ENCODE results near the gene CDC42BPA.

GRCh38 chr1:227353186-227353585 lies 34.9 kb upstream of the CDC42BPA start:
- no peak for TF ChIP-seq E2F5 (CRISPR knock-in tag; IDR thresholded peaks at IDR 0.05)
- TF ChIP-seq, protein P1, sequence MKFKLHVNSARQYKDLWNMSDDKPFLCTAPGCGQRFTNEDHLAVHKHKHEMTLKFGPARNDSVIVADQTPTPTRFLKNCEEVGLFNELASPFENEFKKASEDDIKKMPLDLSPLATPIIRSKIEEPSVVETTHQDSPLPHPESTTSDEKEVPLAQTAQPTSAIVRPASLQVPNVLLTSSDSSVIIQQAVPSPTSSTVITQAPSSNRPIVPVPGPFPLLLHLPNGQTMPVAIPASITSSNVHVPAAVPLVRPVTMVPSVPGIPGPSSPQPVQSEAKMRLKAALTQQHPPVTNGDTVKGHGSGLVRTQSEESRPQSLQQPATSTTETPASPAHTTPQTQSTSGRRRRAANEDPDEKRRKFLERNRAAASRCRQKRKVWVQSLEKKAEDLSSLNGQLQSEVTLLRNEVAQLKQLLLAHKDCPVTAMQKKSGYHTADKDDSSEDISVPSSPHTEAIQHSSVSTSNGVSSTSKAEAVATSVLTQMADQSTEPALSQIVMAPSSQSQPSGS (CRISPR knock-in tag; IDR thresholded peaks at IDR 0.05; ENCODE audit: borderline replicate concordance, low read depth): no peak
- TF ChIP-seq USF2 (CRISPR knock-in tag; IDR thresholded peaks at IDR 0.05): no peak
- TF ChIP-seq, protein P2, sequence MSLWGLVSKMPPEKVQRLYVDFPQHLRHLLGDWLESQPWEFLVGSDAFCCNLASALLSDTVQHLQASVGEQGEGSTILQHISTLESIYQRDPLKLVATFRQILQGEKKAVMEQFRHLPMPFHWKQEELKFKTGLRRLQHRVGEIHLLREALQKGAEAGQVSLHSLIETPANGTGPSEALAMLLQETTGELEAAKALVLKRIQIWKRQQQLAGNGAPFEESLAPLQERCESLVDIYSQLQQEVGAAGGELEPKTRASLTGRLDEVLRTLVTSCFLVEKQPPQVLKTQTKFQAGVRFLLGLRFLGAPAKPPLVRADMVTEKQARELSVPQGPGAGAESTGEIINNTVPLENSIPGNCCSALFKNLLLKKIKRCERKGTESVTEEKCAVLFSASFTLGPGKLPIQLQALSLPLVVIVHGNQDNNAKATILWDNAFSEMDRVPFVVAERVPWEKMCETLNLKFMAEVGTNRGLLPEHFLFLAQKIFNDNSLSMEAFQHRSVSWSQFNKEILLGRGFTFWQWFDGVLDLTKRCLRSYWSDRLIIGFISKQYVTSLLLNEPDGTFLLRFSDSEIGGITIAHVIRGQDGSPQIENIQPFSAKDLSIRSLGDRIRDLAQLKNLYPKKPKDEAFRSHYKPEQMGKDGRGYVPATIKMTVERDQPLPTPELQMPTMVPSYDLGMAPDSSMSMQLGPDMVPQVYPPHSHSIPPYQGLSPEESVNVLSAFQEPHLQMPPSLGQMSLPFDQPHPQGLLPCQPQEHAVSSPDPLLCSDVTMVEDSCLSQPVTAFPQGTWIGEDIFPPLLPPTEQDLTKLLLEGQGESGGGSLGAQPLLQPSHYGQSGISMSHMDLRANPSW (CRISPR knock-in tag; conservative IDR thresholded peaks at IDR 0.05; ENCODE audit: low read depth): no peak
- TF ChIP-seq CTCF (IDR thresholded peaks at IDR 0.05): no peak
- no peak for TF ChIP-seq ZBTB21 (CRISPR knock-in tag; IDR thresholded peaks at IDR 0.05; ENCODE audit: borderline replicate concordance)
- no peak for TF ChIP-seq ESRRA (CRISPR knock-in tag; IDR thresholded peaks at IDR 0.05; ENCODE audit: borderline replicate concordance)
- no peak for TF ChIP-seq JUN (CRISPR knock-in tag; IDR thresholded peaks at IDR 0.05)
- no peak for TF ChIP-seq MYBL2 (CRISPR knock-in tag; IDR thresholded peaks at IDR 0.05)
- no peak for TF ChIP-seq CDX4 (CRISPR knock-in tag; IDR thresholded peaks at IDR 0.05; ENCODE audit: borderline replicate concordance)
- TF ChIP-seq, protein P3, sequence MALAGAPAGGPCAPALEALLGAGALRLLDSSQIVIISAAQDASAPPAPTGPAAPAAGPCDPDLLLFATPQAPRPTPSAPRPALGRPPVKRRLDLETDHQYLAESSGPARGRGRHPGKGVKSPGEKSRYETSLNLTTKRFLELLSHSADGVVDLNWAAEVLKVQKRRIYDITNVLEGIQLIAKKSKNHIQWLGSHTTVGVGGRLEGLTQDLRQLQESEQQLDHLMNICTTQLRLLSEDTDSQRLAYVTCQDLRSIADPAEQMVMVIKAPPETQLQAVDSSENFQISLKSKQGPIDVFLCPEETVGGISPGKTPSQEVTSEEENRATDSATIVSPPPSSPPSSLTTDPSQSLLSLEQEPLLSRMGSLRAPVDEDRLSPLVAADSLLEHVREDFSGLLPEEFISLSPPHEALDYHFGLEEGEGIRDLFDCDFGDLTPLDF (CRISPR knock-in tag; IDR thresholded peaks at IDR 0.05): no peak
- TF ChIP-seq SP1 (CRISPR knock-in tag; conservative IDR thresholded peaks at IDR 0.05): no peak
- TF ChIP-seq, protein P4, sequence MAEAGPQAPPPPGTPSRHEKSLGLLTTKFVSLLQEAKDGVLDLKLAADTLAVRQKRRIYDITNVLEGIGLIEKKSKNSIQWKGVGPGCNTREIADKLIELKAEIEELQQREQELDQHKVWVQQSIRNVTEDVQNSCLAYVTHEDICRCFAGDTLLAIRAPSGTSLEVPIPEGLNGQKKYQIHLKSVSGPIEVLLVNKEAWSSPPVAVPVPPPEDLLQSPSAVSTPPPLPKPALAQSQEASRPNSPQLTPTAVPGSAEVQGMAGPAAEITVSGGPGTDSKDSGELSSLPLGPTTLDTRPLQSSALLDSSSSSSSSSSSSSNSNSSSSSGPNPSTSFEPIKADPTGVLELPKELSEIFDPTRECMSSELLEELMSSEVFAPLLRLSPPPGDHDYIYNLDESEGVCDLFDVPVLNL (CRISPR knock-in tag; IDR thresholded peaks at IDR 0.05; ENCODE audit: borderline replicate concordance, low read depth): no peak
- TF ChIP-seq PRDM15 (CRISPR knock-in tag; IDR thresholded peaks at IDR 0.05): no peak
